HepG2 (cell line): ENCODE measurements around the gene CELF2. TPM values are rescaled to one million over a fixed set of nuclear protein-coding genes. Genes with fewer than 3 reads are reported as not detected.

Experiments used
- ATAC-seq: fragments of 200-7000 bp; cut with Tn5 transposase; 3 replicates; pipeline ENCODE4 v1.9.1; 2020; ENCODE audit warnings: mild to moderate bottlenecking, moderate library complexity
- BruUV-seq: library from RNA; stranded (reverse); fragments of 400-500 nt; replicated peaks from 2 replicates; lab custom pipeline; 2021; lab: Mats Ljungman, UMichigan
- CTCF ChIA-PET: fragments of 300-600 bp; formaldehyde crosslinking; extraction: SDS; loops from one replicate; lab custom pipeline; 2021; ENCODE audit warnings: low total read pairs, inconsistent platforms, low intra/inter-chr PET ratio; lab: Yijun Ruan, JAX
- POLR2A ChIA-PET: fragments of 350-600 bp; sonication (Branson Sonifier 250); formaldehyde crosslinking; loops from one replicate; lab custom pipeline; 2020; ENCODE audit warnings: antibody characterized with exemption, inconsistent platforms; lab: Yijun Ruan, JAX
- DNase-seq: peaks from one replicate; pipeline ENCODE4 v3.0.0-alpha.2; 2015; ENCODE audit warnings: low spot score
- FAIRE-seq: peaks from 3 replicates; lab custom pipeline; 2011; peaks lifted over from hg19 to GRCh38; lab: Jason Lieb, UNC
- H2AFZ ChIP-seq: one replicate; pipeline ENCODE4 v1.6.1; 2011; ENCODE audit warnings: low read length, inconsistent platforms
- H3K27ac ChIP-seq: fragments of 300-600 bp; 3 replicates; pipeline ENCODE4 v1.8.0; 2011; ENCODE audit warnings: mixed run types, mild to moderate bottlenecking, mixed read lengths, low read length, inconsistent platforms; ENCODE audit not compliant: insufficient read depth; ENCODE audit errors: extremely low read length
- H3K27me3 ChIP-seq, 2 experiments: fragments of 200-600 bp in 1 of 2; 2 replicates in 1 of 2; 3 replicates in 1 of 2; pipeline versions ENCODE4 v1.6.0 to v1.8.0; 2011; ENCODE audit warnings: low read length in 2 of 2, mild to moderate bottlenecking in 2 of 2, moderate library complexity in 2 of 2, inconsistent platforms in 1 of 2; ENCODE audit not compliant: insufficient read depth in 2 of 2, control insufficient read depth in 1 of 2
- H3K36me3 ChIP-seq, 2 experiments: fragments of 200-600 bp in 1 of 2; replicated peaks in 1 of 2; 2 replicates in 1 of 2; 3 replicates in 1 of 2; pipeline versions ENCODE4 v1.5.1 to v1.8.0; 2011; ENCODE audit warnings: low read length in 2 of 2, inconsistent platforms in 1 of 2; ENCODE audit not compliant: insufficient read depth in 2 of 2, control insufficient read depth in 1 of 2
- H3K4me1 ChIP-seq: 2 replicates; pipeline ENCODE4 v1.5.1; 2012; ENCODE audit warnings: low read length, inconsistent platforms; ENCODE audit not compliant: insufficient read depth
- H3K4me2 ChIP-seq: 2 replicates; pipeline ENCODE4 v1.6.0; 2011; ENCODE audit warnings: low read depth, low read length, inconsistent platforms
- H3K4me3 ChIP-seq, 3 experiments: fragments of 200-600 bp in 1 of 3; sonication (generic), shearing (Covaris generic) in 1 of 3; replicated peaks in 1 of 3; 2 replicates each; pipeline ENCODE4 v1.5.1; 2011 to 2016; ENCODE audit warnings: low read length in 3 of 3, inconsistent platforms in 2 of 3, low read depth in 2 of 3, mild to moderate bottlenecking in 2 of 3, control low read depth in 1 of 3, mixed read lengths in 1 of 3; ENCODE audit not compliant: insufficient read depth in 1 of 3
- H3K79me2 ChIP-seq: one replicate; pipeline ENCODE4 v1.6.1; 2011; ENCODE audit warnings: low read length, inconsistent platforms; ENCODE audit not compliant: insufficient read depth
- H3K9ac ChIP-seq: 2 replicates; pipeline ENCODE4 v1.6.0; 2011; ENCODE audit warnings: mild to moderate bottlenecking, low read depth, low read length, inconsistent platforms; ENCODE audit not compliant: insufficient read depth
- H3K9me3 ChIP-seq: 2 replicates; pipeline ENCODE4 v1.5.1; 2012; ENCODE audit warnings: mild to moderate bottlenecking, low read length
- H4K20me1 ChIP-seq: 2 replicates; pipeline ENCODE4 v1.6.0; 2011; ENCODE audit warnings: inconsistent platforms, mild to moderate bottlenecking, low read length, moderate library complexity; ENCODE audit not compliant: insufficient read depth
- CAMTA2 ChIP-seq: sonication (generic); formaldehyde crosslinking; IDR thresholded peaks from 2 replicates; pipeline ENCODE4 v1.4.0; 2020; ENCODE audit warnings: mild to moderate bottlenecking, missing genetic modification reagents, borderline replicate concordance
- EED ChIP-seq: sonication (generic); formaldehyde crosslinking; IDR thresholded peaks from 2 replicates; pipeline ENCODE4 v1.5.0; 2020; ENCODE audit warnings: mild to moderate bottlenecking, missing genetic modification reagents
- GMEB1 ChIP-seq: sonication (generic); formaldehyde crosslinking; IDR thresholded peaks from 2 replicates; pipeline ENCODE4 v1.5.1; 2020; ENCODE audit warnings: missing genetic modification reagents, mild to moderate bottlenecking, borderline replicate concordance
- MIXL1 ChIP-seq: IDR thresholded peaks from 2 replicates; pipeline ENCODE4 v1.6.1; 2016
- STAT5B ChIP-seq: sonication (generic); formaldehyde crosslinking; IDR thresholded peaks from 2 replicates; pipeline ENCODE4 v1.4.0; 2020; ENCODE audit warnings: missing genetic modification reagents
- THAP11 ChIP-seq: IDR thresholded peaks from 2 replicates; pipeline ENCODE4 v1.6.1; 2016; ENCODE audit warnings: missing biosample characterization, missing genetic modification reagents
- THAP8 ChIP-seq: sonication (generic); formaldehyde crosslinking; IDR thresholded peaks from 2 replicates; pipeline ENCODE4 v1.5.1; 2020; ENCODE audit warnings: missing genetic modification reagents, mild to moderate bottlenecking, borderline replicate concordance
- ZBTB37 ChIP-seq: sonication (generic); formaldehyde crosslinking; IDR thresholded peaks from 2 replicates; pipeline ENCODE4 v1.4.0; 2020; ENCODE audit warnings: mild to moderate bottlenecking, missing genetic modification reagents
- ZBTB46 ChIP-seq: sonication (generic); formaldehyde crosslinking; IDR thresholded peaks from 2 replicates; pipeline ENCODE4 v1.4.0; 2020; ENCODE audit warnings: mild to moderate bottlenecking, missing genetic modification reagents, borderline replicate concordance
- ZNF10 ChIP-seq: sonication (generic); formaldehyde crosslinking; IDR thresholded peaks from 2 replicates; pipeline ENCODE4 v1.4.0; 2020; ENCODE audit warnings: mild to moderate bottlenecking, low read depth, missing genetic modification reagents, borderline replicate concordance
- ZNF34 ChIP-seq: sonication (generic); formaldehyde crosslinking; IDR thresholded peaks from 2 replicates; pipeline ENCODE4 v1.4.0; 2020; ENCODE audit warnings: mild to moderate bottlenecking, missing genetic modification reagents, borderline replicate concordance
- ZNF501 ChIP-seq: sonication (generic); formaldehyde crosslinking; IDR thresholded peaks from 2 replicates; pipeline ENCODE4 v1.5.1; 2020; ENCODE audit warnings: mild to moderate bottlenecking, moderate library complexity, missing genetic modification reagents
- ZNF773 ChIP-seq: sonication (generic); formaldehyde crosslinking; IDR thresholded peaks from 2 replicates; pipeline ENCODE4 v1.4.0; 2020; ENCODE audit warnings: missing genetic modification reagents, borderline replicate concordance
- WGBS: methylation state at CpG from one replicate; pipeline ENCODE4 v1.1.6; 2017; ENCODE audit warnings: low lambda C conversion rate; 5-methylcytosine and 5-hydroxymethylcytosine counted together
- in situ Hi-C: cut with HindIII; loops from 2 replicates; pipeline ENCODE4 v1.10.0; 2017; ENCODE audit warnings: low pct_unique_long_range_greater_than_20kb; ENCODE audit not compliant: extremely low pct_ligation_motif_present
- intact Hi-C: fragments of 100-400 bp; cut with micrococcal nuclease; formaldehyde crosslinking; loops from one replicate; pipeline ENCODE4 v1.10.0; 2022; ENCODE audit not compliant: unreplicated experiment
- polyA plus RNA-seq, 8 experiments: library from polyadenylated mRNA; depleted of rRNA in 3 of 8; stranded (reverse) in 7 of 8; unstranded in 1 of 8; fragments of >200 nt; fragmentation: Illumina TruSeq in 4 of 8; extraction: Trizol in 4 of 8; gene quantifications; 2 replicates each; pipeline versions ENCODE4 v1.2.1 to v1.2.3, GENCODE V29; 2011 to 2016; ENCODE audit warnings: low read depth in 4 of 8, missing spikeins in 1 of 8, mixed read lengths in 1 of 8; ENCODE audit not compliant: insufficient read depth in 1 of 8
- total RNA-seq, 5 experiments: library from RNA; depleted of rRNA; stranded (reverse); fragments of >200 nt; fragmentation: Illumina TruSeq; extraction: Trizol; gene quantifications; 2 replicates each; pipeline ENCODE4 v1.2.3, GENCODE V29; 2016; ENCODE audit warnings: low read depth in 1 of 5

CELF2 gene
- total and polyA plus RNA-seq, 2 of the 13 experiments (the other 11 are each of a cell fraction or from before 2014, with no cell fraction given), result not detected

- ChIA-PET POLR2A (no interaction called here), CTCF (no interaction called here)
- ATAC-seq (no peak), DNase-seq (no peak), FAIRE-seq (no peak)
- Histone ChIP-seq H3K79me2 (no peaks in the 10 kb centered on the region), H3K36me3 (no peaks in the 10 kb centered on the region), H3K4me3 (no peak overlapping the region), H3K9ac (no peak overlapping the region), H3K27ac (no peak overlapping the region), H4K20me1 (no peaks in the 10 kb centered on the region), H3K27me3 (peaks cover 0 to 27% of the 10 kb centered on the region in 2 experiments; a peak in 3 of 5 replicates), H3K4me2 (no peak overlapping the region), H2AFZ (no peak overlapping the region), H3K4me1 (no peaks in the 10 kb centered on the region), H3K9me3 (no peaks in the 10 kb centered on the region)
- no peak for TF ChIP-seq THAP11 (CRISPR knock-in tag)
- no peak for TF ChIP-seq GMEB1 (CRISPR knock-in tag)
- TF ChIP-seq ZNF501 (CRISPR knock-in tag), result no peak
- TF ChIP-seq STAT5B (CRISPR knock-in tag), result no peak
- TF ChIP-seq ZNF34 (CRISPR knock-in tag), result no peak
- TF ChIP-seq MIXL1 (CRISPR knock-in tag), result no peak
- no peak for TF ChIP-seq CAMTA2 (CRISPR knock-in tag)
- no peak for TF ChIP-seq ZNF773 (CRISPR knock-in tag)
- no peak for TF ChIP-seq ZNF10
- no peak for TF ChIP-seq EED (CRISPR knock-in tag)
- TF ChIP-seq THAP8, result no peak
- TF ChIP-seq ZBTB46, result no peak
- no peak for TF ChIP-seq ZBTB37 (CRISPR knock-in tag)
- no TSS peak for BruUV-seq
- 32% methylated on average over 10 of the region's 10 CpGs for WGBS
- in situ Hi-C loops (no loop called here), intact Hi-C loops (no loop called here)
Measured at GRCh38 chr10:11161910-11162309, 144.2 kb downstream of the CELF2 start.
